ENCODE data around the gene ITGAL. TPM values are rescaled to one million over a fixed set of nuclear protein-coding genes. Genes with fewer than 3 reads are reported as not detected.

Gene ITGAL
- total and polyA plus RNA-seq, 2 of the 13 experiments (the other 11 are each of a cell fraction or from before 2014, with no cell fraction given) = 0.86 to 1.2 TPM

DNA sequence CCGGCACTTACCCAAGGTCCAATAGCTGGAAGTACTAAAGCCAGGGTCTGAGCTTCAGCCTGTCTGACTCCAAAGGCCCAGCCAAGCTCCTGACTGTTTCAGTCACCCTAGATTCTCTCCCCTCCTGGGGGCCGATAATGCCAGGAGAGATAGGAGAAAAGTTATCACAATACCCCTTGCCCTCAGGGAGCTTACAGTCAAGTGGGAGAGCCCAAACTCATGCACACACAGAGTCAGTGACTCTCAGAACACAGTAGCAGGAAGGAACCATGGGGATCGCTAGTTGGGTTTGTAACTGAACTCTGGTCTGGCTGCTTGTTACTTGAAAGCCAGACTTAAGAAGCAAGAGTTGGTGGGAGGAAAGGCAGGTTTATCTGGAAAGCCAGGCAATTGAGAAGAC is 39.0 kb downstream of the ITGAL start (continued):
- TF ChIP-seq ZNF776 (CRISPR knock-in tag; IDR thresholded peaks at IDR 0.05) = no peak
- no peak for TF ChIP-seq NR2F2 (IDR thresholded peaks at IDR 0.05; ENCODE audit: borderline replicate concordance, low read depth)
- TF ChIP-seq HNF4A (CRISPR knock-in tag; IDR thresholded peaks at IDR 0.05) = no peak

DNA sequence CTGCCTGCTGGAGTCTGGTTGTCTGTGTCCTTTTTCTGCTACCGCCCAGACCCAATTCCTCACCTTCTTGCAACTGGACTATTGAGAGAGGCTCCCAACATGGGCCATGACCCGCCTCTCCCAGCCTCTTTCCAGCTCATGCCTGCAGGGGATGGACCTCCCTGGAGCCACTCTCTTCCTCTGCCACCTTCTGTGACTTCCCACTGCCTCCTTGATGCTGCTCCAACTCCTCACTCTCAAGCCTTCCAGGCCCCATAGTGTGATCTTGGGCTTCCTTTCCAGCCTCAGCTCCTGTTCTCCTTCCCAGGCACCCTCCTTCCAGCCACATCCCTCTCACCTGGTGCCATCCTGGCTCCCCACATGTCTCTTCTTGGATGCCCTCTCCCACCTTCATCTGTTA is 42.7 kb downstream of the ITGAL start:
- Histone ChIP-seq H3K4me2 (ENCODE audit: low read depth, low read length) (no peak overlapping the region), H3K36me3 (replicated peaks in 1 of 2; ENCODE audit: control insufficient read depth in 1 of 2, insufficient read depth in 2 of 2, low read length in 2 of 2) (no peaks in the 10 kb centered on the region), H3K9me3 (ENCODE audit: low read length) (no peaks in the 10 kb centered on the region), H3K4me1 (ENCODE audit: insufficient read depth, low read length) (peaks cover 27% of the 10 kb centered on the region), H3K27me3 (ENCODE audit: control insufficient read depth in 1 of 2, insufficient read depth in 2 of 2, low read length in 2 of 2) (no peaks in the 10 kb centered on the region), H3K9ac (ENCODE audit: insufficient read depth, low read depth, low read length) (no peak overlapping the region), H2AFZ (ENCODE audit: low read length) (no peak overlapping the region), H3K27ac (ENCODE audit: extremely low read length, insufficient read depth, low read length) (no peak overlapping the region), H3K79me2 (ENCODE audit: insufficient read depth, low read length) (no peaks in the 10 kb centered on the region), H3K4me3 (replicated peaks in 1 of 3; ENCODE audit: insufficient read depth in 1 of 3, low read depth in 2 of 3, low read length in 3 of 3) (no peak overlapping the region), H4K20me1 (ENCODE audit: insufficient read depth, low read length) (no peaks in the 10 kb centered on the region)
- POLR2A ChIA-PET = no interaction called here
- WGBS (ENCODE audit: low lambda C conversion rate) = 58% methylated on average over 2 of the region's 2 CpGs
- no peak for TF ChIP-seq ZNF761 (CRISPR knock-in tag; conservative IDR thresholded peaks at IDR 0.05)
- TF ChIP-seq NR3C1 (CRISPR knock-in tag; IDR thresholded peaks at IDR 0.05) = no peak
- no peak for TF ChIP-seq ZNF230 (CRISPR knock-in tag; IDR thresholded peaks at IDR 0.05)
- no peak for TF ChIP-seq ATAD3A (CRISPR knock-in tag; IDR thresholded peaks at IDR 0.05)
- no peak for TF ChIP-seq ZNF33B (CRISPR knock-in tag; IDR thresholded peaks at IDR 0.05)
- BruUV-seq (replicated peaks) = no TSS peak
- ATAC-seq (peak; percentile 9; the same call in 1 of the 3 replicates), FAIRE-seq (no peak), DNase-seq (ENCODE audit: low spot score) (no peak)
- in situ Hi-C loops (cut with HindIII; ENCODE audit: extremely low pct_ligation_motif_present, low pct_unique_long_range_greater_than_20kb) (loop anchor here (5.0 kb wide), 1 partner anchor 58 kb away; no protein-coding TSS in a partner anchor), intact Hi-C loops (cut with micrococcal nuclease; ENCODE audit: unreplicated experiment) (no loop called here)
- CTCF ChIA-PET (ENCODE audit: low intra/inter-chr PET ratio, low total read pairs) = no interaction called here

DNA sequence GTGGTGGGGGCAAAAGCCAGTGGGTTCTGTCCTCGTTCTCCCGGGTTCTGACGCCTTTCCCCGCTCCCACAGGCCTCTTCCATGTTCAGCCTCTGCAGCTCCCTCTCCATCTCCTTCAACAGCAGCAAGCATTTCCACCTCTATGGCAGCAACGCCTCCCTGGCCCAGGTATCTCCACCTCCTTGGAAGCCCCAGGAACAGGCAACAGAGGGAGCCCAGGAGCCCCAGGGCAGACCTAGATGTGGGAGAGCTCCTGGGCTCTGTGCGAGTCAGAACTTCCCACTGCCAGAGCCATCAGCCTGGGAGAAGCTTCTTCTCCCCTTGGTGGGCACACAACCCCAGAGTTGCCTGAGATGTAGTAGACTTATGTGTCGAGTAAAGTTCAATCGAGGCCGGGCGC is 46.0 kb downstream of the ITGAL start:
- H3K79me2 ChIP-seq (ENCODE audit: insufficient read depth, low read length) = no peaks in the 10 kb centered on the region
- intact Hi-C loops (cut with micrococcal nuclease; ENCODE audit: unreplicated experiment) (no loop called here), in situ Hi-C loops (cut with HindIII; ENCODE audit: extremely low pct_ligation_motif_present, low pct_unique_long_range_greater_than_20kb) (loop anchor here (5.0 kb wide), 1 partner anchor 61 kb away; no protein-coding TSS in a partner anchor)
- H3K4me2 ChIP-seq (ENCODE audit: low read depth, low read length) = no peak overlapping the region
- no peaks in the 10 kb centered on the region for H3K9me3 ChIP-seq (ENCODE audit: low read length)
- WGBS (ENCODE audit: low lambda C conversion rate) = 57% methylated on average over 10 of the region's 10 CpGs
- no peak for ATAC-seq
- BruUV-seq (replicated peaks) = no TSS peak
- H3K4me1 ChIP-seq (ENCODE audit: insufficient read depth, low read length) = peaks cover 53% of the 10 kb centered on the region
- no peak overlapping the region for H3K4me3 ChIP-seq (replicated peaks in 1 of 3; ENCODE audit: insufficient read depth in 1 of 3, low read depth in 2 of 3, low read length in 3 of 3)
- CTCF ChIA-PET (ENCODE audit: low intra/inter-chr PET ratio, low total read pairs) = no interaction called here
- no peaks in the 10 kb centered on the region for H3K27me3 ChIP-seq (ENCODE audit: control insufficient read depth in 1 of 2, insufficient read depth in 2 of 2, low read length in 2 of 2)
- no peak overlapping the region for H3K27ac ChIP-seq (ENCODE audit: extremely low read length, insufficient read depth, low read length)
- TF ChIP-seq, protein P1, sequence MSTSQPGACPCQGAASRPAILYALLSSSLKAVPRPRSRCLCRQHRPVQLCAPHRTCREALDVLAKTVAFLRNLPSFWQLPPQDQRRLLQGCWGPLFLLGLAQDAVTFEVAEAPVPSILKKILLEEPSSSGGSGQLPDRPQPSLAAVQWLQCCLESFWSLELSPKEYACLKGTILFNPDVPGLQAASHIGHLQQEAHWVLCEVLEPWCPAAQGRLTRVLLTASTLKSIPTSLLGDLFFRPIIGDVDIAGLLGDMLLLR (CRISPR knock-in tag; IDR thresholded peaks at IDR 0.05) = no peak
- TF ChIP-seq, protein P2, sequence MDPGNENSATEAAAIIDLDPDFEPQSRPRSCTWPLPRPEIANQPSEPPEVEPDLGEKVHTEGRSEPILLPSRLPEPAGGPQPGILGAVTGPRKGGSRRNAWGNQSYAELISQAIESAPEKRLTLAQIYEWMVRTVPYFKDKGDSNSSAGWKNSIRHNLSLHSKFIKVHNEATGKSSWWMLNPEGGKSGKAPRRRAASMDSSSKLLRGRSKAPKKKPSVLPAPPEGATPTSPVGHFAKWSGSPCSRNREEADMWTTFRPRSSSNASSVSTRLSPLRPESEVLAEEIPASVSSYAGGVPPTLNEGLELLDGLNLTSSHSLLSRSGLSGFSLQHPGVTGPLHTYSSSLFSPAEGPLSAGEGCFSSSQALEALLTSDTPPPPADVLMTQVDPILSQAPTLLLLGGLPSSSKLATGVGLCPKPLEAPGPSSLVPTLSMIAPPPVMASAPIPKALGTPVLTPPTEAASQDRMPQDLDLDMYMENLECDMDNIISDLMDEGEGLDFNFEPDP (CRISPR knock-in tag; conservative IDR thresholded peaks at IDR 0.05) = 0 out of 2 replicates have a peak, but pooled peaks have one; percentile 69
- TF ChIP-seq, protein P3, sequence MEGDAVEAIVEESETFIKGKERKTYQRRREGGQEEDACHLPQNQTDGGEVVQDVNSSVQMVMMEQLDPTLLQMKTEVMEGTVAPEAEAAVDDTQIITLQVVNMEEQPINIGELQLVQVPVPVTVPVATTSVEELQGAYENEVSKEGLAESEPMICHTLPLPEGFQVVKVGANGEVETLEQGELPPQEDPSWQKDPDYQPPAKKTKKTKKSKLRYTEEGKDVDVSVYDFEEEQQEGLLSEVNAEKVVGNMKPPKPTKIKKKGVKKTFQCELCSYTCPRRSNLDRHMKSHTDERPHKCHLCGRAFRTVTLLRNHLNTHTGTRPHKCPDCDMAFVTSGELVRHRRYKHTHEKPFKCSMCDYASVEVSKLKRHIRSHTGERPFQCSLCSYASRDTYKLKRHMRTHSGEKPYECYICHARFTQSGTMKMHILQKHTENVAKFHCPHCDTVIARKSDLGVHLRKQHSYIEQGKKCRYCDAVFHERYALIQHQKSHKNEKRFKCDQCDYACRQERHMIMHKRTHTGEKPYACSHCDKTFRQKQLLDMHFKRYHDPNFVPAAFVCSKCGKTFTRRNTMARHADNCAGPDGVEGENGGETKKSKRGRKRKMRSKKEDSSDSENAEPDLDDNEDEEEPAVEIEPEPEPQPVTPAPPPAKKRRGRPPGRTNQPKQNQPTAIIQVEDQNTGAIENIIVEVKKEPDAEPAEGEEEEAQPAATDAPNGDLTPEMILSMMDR (CRISPR knock-in tag; IDR thresholded peaks at IDR 0.05) = 0 out of 2 replicates have a peak, but pooled peaks have one; percentile 9
- POLR2A ChIA-PET = no interaction called here
- DNase-seq (ENCODE audit: low spot score) = no peak
- no peaks in the 10 kb centered on the region for H3K36me3 ChIP-seq (replicated peaks in 1 of 2; ENCODE audit: control insufficient read depth in 1 of 2, insufficient read depth in 2 of 2, low read length in 2 of 2)
- no peak overlapping the region for H2AFZ ChIP-seq (ENCODE audit: low read length)
- no peak for FAIRE-seq
- H4K20me1 ChIP-seq (ENCODE audit: insufficient read depth, low read length) = no peaks in the 10 kb centered on the region
- no peak overlapping the region for H3K9ac ChIP-seq (ENCODE audit: insufficient read depth, low read depth, low read length)
